ENCODE results near the gene CDK19. TPM values are rescaled to one million over a fixed set of nuclear protein-coding genes. Genes with fewer than 3 reads are reported as not detected.

CDK19 gene
- total and polyA plus RNA-seq, 2 of the 13 experiments (the other 11 are each of a cell fraction or from before 2014, with no cell fraction given): 13.4 to 27.0 TPM

- TF ChIP-seq, protein P1, sequence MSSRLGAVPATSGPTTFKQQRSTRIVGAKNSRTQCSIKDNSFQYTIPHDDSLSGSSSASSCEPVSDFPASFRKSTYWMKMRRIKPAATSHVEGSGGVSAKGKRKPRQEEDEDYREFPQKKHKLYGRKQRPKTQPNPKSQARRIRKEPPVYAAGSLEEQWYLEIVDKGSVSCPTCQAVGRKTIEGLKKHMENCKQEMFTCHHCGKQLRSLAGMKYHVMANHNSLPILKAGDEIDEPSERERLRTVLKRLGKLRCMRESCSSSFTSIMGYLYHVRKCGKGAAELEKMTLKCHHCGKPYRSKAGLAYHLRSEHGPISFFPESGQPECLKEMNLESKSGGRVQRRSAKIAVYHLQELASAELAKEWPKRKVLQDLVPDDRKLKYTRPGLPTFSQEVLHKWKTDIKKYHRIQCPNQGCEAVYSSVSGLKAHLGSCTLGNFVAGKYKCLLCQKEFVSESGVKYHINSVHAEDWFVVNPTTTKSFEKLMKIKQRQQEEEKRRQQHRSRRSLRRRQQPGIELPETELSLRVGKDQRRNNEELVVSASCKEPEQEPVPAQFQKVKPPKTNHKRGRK (CRISPR knock-in tag; IDR thresholded peaks at IDR 0.05): no peak
- no peak for TF ChIP-seq ZNF367 (CRISPR knock-in tag; IDR thresholded peaks at IDR 0.05; ENCODE audit: borderline replicate concordance)
- no peak for TF ChIP-seq ZFP37 (CRISPR knock-in tag; IDR thresholded peaks at IDR 0.05; ENCODE audit: borderline replicate concordance)
- TF ChIP-seq ZBTB7B (CRISPR knock-in tag; IDR thresholded peaks at IDR 0.05): peak; percentile 43
- TF ChIP-seq ZFAT (CRISPR knock-in tag; conservative IDR thresholded peaks at IDR 0.05): no peak
- no peak for TF ChIP-seq ZNF296 (CRISPR knock-in tag; conservative IDR thresholded peaks at IDR 0.05)
- TF ChIP-seq ZNF33A (CRISPR knock-in tag; IDR thresholded peaks at IDR 0.05; ENCODE audit: borderline replicate concordance): no peak
- no peak for TF ChIP-seq SP4 (CRISPR knock-in tag; IDR thresholded peaks at IDR 0.05)
- TF ChIP-seq NFE2L1 (CRISPR knock-in tag; IDR thresholded peaks at IDR 0.05; ENCODE audit: borderline replicate concordance): no peak
- no peak for TF ChIP-seq ZSCAN25 (CRISPR knock-in tag; IDR thresholded peaks at IDR 0.05)
- TF ChIP-seq ZNF547 (CRISPR knock-in tag; IDR thresholded peaks at IDR 0.05): no peak; the same call in 1 of the 2 replicates
- TF ChIP-seq BRD4 (CRISPR knock-in tag; IDR thresholded peaks at IDR 0.05): peak; percentile 41
- TF ChIP-seq ZGPAT (CRISPR knock-in tag; IDR thresholded peaks at IDR 0.05): peak; percentile 49
- 0 out of 2 replicates have a peak, but pooled peaks have one; percentile 28 for TF ChIP-seq ZNF101 (CRISPR knock-in tag; IDR thresholded peaks at IDR 0.05; ENCODE audit: borderline replicate concordance, low read depth)
- TF ChIP-seq ZNF776 (CRISPR knock-in tag; IDR thresholded peaks at IDR 0.05): no peak
- 0 out of 2 replicates have a peak, but pooled peaks have one; percentile 90 for TF ChIP-seq ZBTB38 (CRISPR knock-in tag; IDR thresholded peaks at IDR 0.05)
- no peak; the same call in 1 of the 2 replicates for TF ChIP-seq AHR (CRISPR knock-in tag; IDR thresholded peaks at IDR 0.05)
- TF ChIP-seq CEBPB (IDR thresholded peaks at IDR 0.05; ENCODE audit: borderline replicate concordance, low read depth, low read length): no peak
- no peak for TF ChIP-seq ZFP36L2 (CRISPR knock-in tag; IDR thresholded peaks at IDR 0.05)
- no peak for TF ChIP-seq ZNF598 (CRISPR knock-in tag; IDR thresholded peaks at IDR 0.05; ENCODE audit: borderline replicate concordance)
- TF ChIP-seq GABPB1 (CRISPR knock-in tag; IDR thresholded peaks at IDR 0.05): no peak
- TF ChIP-seq, protein P2, sequence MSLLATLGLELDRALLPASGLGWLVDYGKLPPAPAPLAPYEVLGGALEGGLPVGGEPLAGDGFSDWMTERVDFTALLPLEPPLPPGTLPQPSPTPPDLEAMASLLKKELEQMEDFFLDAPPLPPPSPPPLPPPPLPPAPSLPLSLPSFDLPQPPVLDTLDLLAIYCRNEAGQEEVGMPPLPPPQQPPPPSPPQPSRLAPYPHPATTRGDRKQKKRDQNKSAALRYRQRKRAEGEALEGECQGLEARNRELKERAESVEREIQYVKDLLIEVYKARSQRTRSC (CRISPR knock-in tag; IDR thresholded peaks at IDR 0.05; ENCODE audit: low read depth): no peak
- no peak for TF ChIP-seq POLR2AphosphoS2 (IDR thresholded peaks at IDR 0.05; ENCODE audit: low read depth, low read length)
- TF ChIP-seq ZNF615 (CRISPR knock-in tag; IDR thresholded peaks at IDR 0.05; ENCODE audit: borderline replicate concordance): no peak; the same call in 1 of the 2 replicates
- TF ChIP-seq EED (CRISPR knock-in tag; IDR thresholded peaks at IDR 0.05): no peak
- no peak; the same call in 1 of the 2 replicates for TF ChIP-seq PAWR (CRISPR knock-in tag; IDR thresholded peaks at IDR 0.05; ENCODE audit: borderline replicate concordance)
These were observed 248.7 kb downstream of the CDK19 start (continued) for GRCh38 chr6:110566346-110567125.

Measured in HepG2 (cell line).